Lung (tissue), 12 donors: ENCODE measurements around the gene RRP15. TPM values are rescaled to one million over a fixed set of nuclear protein-coding genes. Genes with fewer than 3 reads are reported as not detected.

Experiments
- ATAC-seq: fragments of 200-7000 bp; cut with Tn5 transposase; one replicate; pipeline ENCODE4 v1.9.1; 2020; ENCODE audit warnings: moderate number of reproducible peaks; ENCODE audit not compliant: insufficient read depth, low FRiP score
- DNase-seq, 3 donors: peaks; one replicate each; pipeline ENCODE4 v3.0.0-alpha.2; 2013 to 2017
- H3K27ac ChIP-seq, 2 donors: one replicate each; pipeline ENCODE4 v1.5.1; 2013; ENCODE audit warnings: mild to moderate bottlenecking in 2 of 2, moderate library complexity in 2 of 2, control low read depth in 1 of 2, inconsistent platforms in 1 of 2, low read depth in 1 of 2, low read length in 1 of 2
- H3K27me3 ChIP-seq, 3 donors: one replicate each; pipeline ENCODE4 v1.5.1; 2013; ENCODE audit warnings: low read length in 2 of 3; ENCODE audit not compliant: control insufficient read depth in 3 of 3, insufficient read depth in 3 of 3
- H3K36me3 ChIP-seq, 4 donors: one replicate each; pipeline ENCODE4 v1.5.1; 2013; ENCODE audit warnings: low read length in 4 of 4, mild to moderate bottlenecking in 1 of 4, moderate library complexity in 1 of 4; ENCODE audit not compliant: control insufficient read depth in 4 of 4, insufficient read depth in 4 of 4
- H3K4me1 ChIP-seq, 5 donors: one replicate each; pipeline ENCODE4 v1.5.1; 2013; ENCODE audit warnings: low read length in 5 of 5, mild to moderate bottlenecking in 2 of 5, moderate library complexity in 1 of 5; ENCODE audit not compliant: control insufficient read depth in 5 of 5, insufficient read depth in 5 of 5
- H3K4me3 ChIP-seq: one replicate; pipeline ENCODE4 v1.5.1; 2013; ENCODE audit warnings: mild to moderate bottlenecking, control low read depth, moderate library complexity
- H3K9ac ChIP-seq, 2 donors: one replicate each; pipeline ENCODE4 v1.5.1; 2013; ENCODE audit warnings: low read length in 2 of 2, control low read depth in 1 of 2; ENCODE audit not compliant: insufficient read depth in 1 of 2
- H3K9me3 ChIP-seq, 4 donors: one replicate each; pipeline ENCODE4 v1.5.1; 2013; ENCODE audit warnings: low read length in 3 of 4, mild to moderate bottlenecking in 1 of 4, moderate library complexity in 1 of 4; ENCODE audit not compliant: control insufficient read depth in 4 of 4, insufficient read depth in 3 of 4
- CTCF ChIP-seq: IDR thresholded peaks from 2 replicates; pipeline ENCODE4 v1.5.1; 2012; ENCODE audit warnings: mild to moderate bottlenecking; ENCODE audit errors: control extremely low read depth, extremely low read depth
- WGBS, 2 donors: extraction: QIAGEN DNeasy Blood & Tissue Kit; methylation state at CpG; one replicate each; pipeline ENCODE4 v1.1.7; 2013; 5-methylcytosine and 5-hydroxymethylcytosine counted together
- polyA plus RNA-seq, 2 donors: library from polyadenylated mRNA; stranded (reverse); fragments of 200-250 nt; gene quantifications; one replicate each; pipeline ENCODE4 v1.2.1, GENCODE V29; 2013
- total RNA-seq, 2 donors: library from RNA; depleted of rRNA in 1 of 2; stranded (reverse); fragments of >200 nt in 1 of 2; gene quantifications; one replicate each; pipeline ENCODE4 v1.2.1, GENCODE V29; 2014 to 2021
- donor health status: control.
- donor health status: control.
- donor health status: Bipolar disorder and iron deficiency.
- donor health status: healthy.
- donor health status: DM: yes; HTN: yes; CAD: no.

RRP15 gene
- total and polyA plus RNA-seq, 4 donors = 3.5 to 17.1 (median 8.2) TPM

- ATAC-seq = no peak
- Histone ChIP-seq H3K9me3 (no peaks in the 10 kb centered on the region), H3K4me1 (peaks cover 12 to 57% (median 52%) of the 10 kb centered on the region in 5 donors), H3K27me3 (no peaks in the 10 kb centered on the region), H3K27ac (peak overlapping the region; percentile 17 to 67), H3K36me3 (peaks cover 0 to 5% (median 0%) of the 10 kb centered on the region in 4 donors), H3K4me3 (no peak overlapping the region), H3K9ac (no peak overlapping the region)
- TF ChIP-seq CTCF = no peak
- peak in 2 of 3 donors; percentile 59 to 68 for DNase-seq
- WGBS, 2 donors = 58 to 72% methylated on average over 2 of the region's 2 CpGs
Measured at GRCh38 chr1:218369688-218370511, 84.8 kb downstream of the RRP15 start.

DNA sequence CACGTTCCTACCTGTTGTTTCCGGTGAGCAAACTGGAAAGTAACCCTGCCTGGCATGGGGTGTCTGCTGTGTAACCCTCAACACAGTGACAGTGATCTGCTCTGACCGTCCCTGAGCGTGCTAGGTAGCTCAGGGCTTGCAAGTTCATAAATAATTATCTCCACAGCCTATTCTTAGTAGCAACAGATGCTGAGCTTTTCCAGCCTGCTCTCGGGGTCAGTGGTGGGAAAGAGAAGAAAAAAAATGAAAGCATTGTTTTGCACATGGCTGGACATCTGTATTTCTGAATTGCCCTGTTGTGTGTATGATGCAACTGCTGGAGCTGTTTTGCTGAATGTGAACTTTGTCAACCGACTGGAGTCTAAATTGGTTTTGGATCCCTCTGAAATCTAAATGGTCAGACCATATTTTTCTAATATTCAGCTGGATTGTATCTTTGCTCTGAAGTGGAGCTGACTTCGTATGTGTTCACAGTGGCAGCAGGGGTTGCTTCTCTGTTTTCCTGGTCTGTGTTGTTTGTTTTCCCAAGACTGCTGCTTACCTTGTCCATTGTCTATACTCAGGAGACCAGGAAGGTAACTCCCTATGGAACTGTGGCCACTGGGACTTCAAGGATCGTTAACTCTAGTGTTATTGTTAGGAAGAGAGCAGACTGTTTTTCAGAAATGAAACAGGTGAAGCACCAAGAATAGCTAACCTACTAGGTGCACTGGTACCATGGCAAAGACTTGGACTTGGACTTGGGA is 87.0 kb downstream of the RRP15 start:
- ATAC-seq (no peak), DNase-seq (peak; percentile 71 to 96 (median 92))
- Histone ChIP-seq H3K27ac (no peak overlapping the region), H3K27me3 (no peaks in the 10 kb centered on the region), H3K9me3 (no peaks in the 10 kb centered on the region), H3K36me3 (peaks cover 0 to 5% (median 0%) of the 10 kb centered on the region in 4 donors), H3K9ac (peak overlapping the region in 1 of 2 donors; percentile 8), H3K4me1 (peaks cover 6 to 58% (median 45%) of the 10 kb centered on the region in 5 donors), H3K4me3 (no peak overlapping the region)
- WGBS, 2 donors = 65 to 74% methylated on average over 8 of the region's 8 CpGs
- TF ChIP-seq CTCF = no peak

DNA sequence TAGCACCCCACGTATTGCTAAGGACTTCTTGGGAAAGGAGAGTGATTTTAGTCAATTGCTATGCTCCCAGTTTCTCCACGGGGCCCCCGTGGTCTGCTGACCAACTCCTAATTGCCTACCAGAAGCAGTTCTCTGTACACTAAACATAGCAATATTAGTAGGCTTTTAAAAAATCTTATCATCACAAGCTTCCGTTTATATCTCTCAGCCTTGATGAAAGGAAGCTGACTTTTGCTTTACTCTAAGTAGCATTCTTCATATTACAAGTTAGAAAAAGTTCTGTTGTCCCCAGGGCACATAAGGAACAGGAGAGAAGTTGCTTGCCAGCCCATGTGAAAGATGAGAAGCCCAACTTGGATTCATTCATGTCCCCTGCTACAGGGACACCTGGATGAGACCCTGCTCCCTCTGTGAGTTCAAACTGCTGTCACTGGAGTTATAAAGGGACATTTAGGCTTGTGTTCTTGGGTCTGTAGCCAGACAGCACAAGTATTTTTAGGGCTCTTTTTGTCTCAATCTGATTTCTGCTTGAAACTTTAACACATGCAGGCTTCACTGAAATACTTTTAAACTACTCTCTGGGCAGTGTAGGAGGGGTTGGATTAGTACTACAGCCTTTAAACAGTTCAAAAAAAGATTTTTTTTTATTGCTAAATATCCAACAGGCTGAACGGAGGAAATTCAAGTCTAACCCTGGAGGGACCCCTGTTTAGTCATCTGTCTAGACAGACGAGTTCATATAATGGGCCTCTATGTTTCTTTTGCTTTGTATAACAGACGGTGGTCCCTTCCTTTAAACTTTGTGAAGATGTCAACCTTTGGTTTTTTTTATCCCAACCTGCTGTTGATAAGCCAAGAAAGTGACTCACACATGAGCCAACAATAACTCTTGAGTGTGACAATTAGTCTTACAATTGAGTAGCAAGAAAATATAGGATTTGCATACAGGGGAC is 89.6 kb downstream of the RRP15 start:
- no peak for TF ChIP-seq CTCF
- no peaks in the 10 kb centered on the region for H3K9me3 ChIP-seq
- no peaks in the 10 kb centered on the region for H3K27me3 ChIP-seq
- ATAC-seq = no peak
- H3K27ac ChIP-seq = peak overlapping the region in 1 of 2 donors; percentile 28
- DNase-seq = peak in 2 of 3 donors; percentile 63 to 68
- peaks cover 6 to 51% (median 37%) of the 10 kb centered on the region in 5 donors for H3K4me1 ChIP-seq
- H3K4me3 ChIP-seq = no peak overlapping the region
- peak overlapping the region in 1 of 2 donors; percentile 1 for H3K9ac ChIP-seq
- WGBS, 2 donors = 47 to 56% methylated on average over 7 of the region's 7 CpGs
- no peaks in the 10 kb centered on the region for H3K36me3 ChIP-seq
